MM.1S (cell line): ENCODE measurements around the gene KIF7.

Source experiments
- DNase-seq: peaks from one replicate; pipeline ENCODE4 v3.0.0-alpha.2; 2015
- H2AFZ ChIP-seq: fragments of 300-600 bp; sonication (generic); 2 replicates; pipeline ENCODE4 v1.6.0; 2016; ENCODE audit warnings: antibody characterized with exemption, low read length
- H3F3A ChIP-seq: fragments of 300-600 bp; sonication (generic); 2 replicates; pipeline ENCODE4 v1.6.1; 2016; ENCODE audit warnings: mild to moderate bottlenecking, antibody characterized with exemption, low read length, moderate library complexity, mixed read lengths; ENCODE audit not compliant: insufficient read depth
- H3K27ac ChIP-seq: fragments of 300-600 bp; sonication (generic); 2 replicates; pipeline ENCODE4 v1.5.1; 2016; ENCODE audit warnings: mild to moderate bottlenecking, low read length
- H3K27me3 ChIP-seq: fragments of 300-600 bp; sonication (generic); replicated peaks from 2 replicates; pipeline ENCODE4 v1.6.0; 2016; ENCODE audit warnings: low read length; ENCODE audit not compliant: insufficient read depth
- H3K36me3 ChIP-seq: fragments of 300-600 bp; sonication (generic); replicated peaks from 2 replicates; pipeline ENCODE4 v1.6.1; 2016; ENCODE audit warnings: mild to moderate bottlenecking, low read length, mixed read lengths; ENCODE audit not compliant: insufficient read depth
- H3K4me1 ChIP-seq: fragments of 300-600 bp; sonication (generic); 2 replicates; pipeline ENCODE4 v1.6.1; 2016; ENCODE audit warnings: low read length, mixed read lengths
- H3K4me2 ChIP-seq: fragments of 300-600 bp; sonication (generic); 2 replicates; pipeline ENCODE4 v1.6.0; 2016; ENCODE audit warnings: low read depth, low read length
- H3K4me3 ChIP-seq: fragments of 300-600 bp; sonication (generic); 2 replicates; pipeline ENCODE4 v1.5.1; 2016; ENCODE audit warnings: low read length, mixed read lengths
- H3K79me2 ChIP-seq: fragments of 300-600 bp; sonication (generic); 2 replicates; pipeline ENCODE4 v1.6.1; 2016; ENCODE audit warnings: mixed run types, low read length, mixed read lengths
- H3K9ac ChIP-seq: fragments of 300-600 bp; sonication (generic); 2 replicates; pipeline ENCODE4 v1.6.1; 2016; ENCODE audit warnings: low read length, mixed read lengths
- H3K9me2 ChIP-seq: fragments of 300-600 bp; sonication (generic); replicated peaks from 2 replicates; pipeline ENCODE4 v1.6.1; 2016; ENCODE audit warnings: mild to moderate bottlenecking, low read length, mixed read lengths; ENCODE audit not compliant: insufficient read depth
- H3K9me3 ChIP-seq: fragments of 300-600 bp; sonication (generic); replicated peaks from 2 replicates; pipeline ENCODE4 v1.6.1; 2016; ENCODE audit warnings: mild to moderate bottlenecking, low read length, mixed read lengths; ENCODE audit not compliant: insufficient read depth
- H4K20me1 ChIP-seq: fragments of 300-600 bp; sonication (generic); 2 replicates; pipeline ENCODE4 v1.6.1; 2016; ENCODE audit warnings: mild to moderate bottlenecking, low read length, moderate library complexity, mixed read lengths; ENCODE audit not compliant: insufficient read depth
- EZH2 ChIP-seq: fragments of 300-600 bp; sonication (generic); optimal IDR thresholded peaks from 2 replicates; pipeline ENCODE3; 2017; ENCODE audit warnings: low read depth, mild to moderate bottlenecking, antibody characterized with exemption, low read length, mixed read lengths
- EZH2phosphoT487 ChIP-seq: fragments of 300-600 bp; sonication (generic); IDR thresholded peaks from 2 replicates; pipeline ENCODE4 v1.6.1; 2018; ENCODE audit warnings: antibody characterized with exemption, low read length
- TF ChIP-seq, protein P1 (sequence below): fragments of 300-600 bp; sonication (generic); IDR thresholded peaks from 2 replicates; pipeline ENCODE4 v1.5.1; 2016; ENCODE audit warnings: antibody characterized with exemption, low read length, mixed read lengths

Gene KIF7

DNA sequence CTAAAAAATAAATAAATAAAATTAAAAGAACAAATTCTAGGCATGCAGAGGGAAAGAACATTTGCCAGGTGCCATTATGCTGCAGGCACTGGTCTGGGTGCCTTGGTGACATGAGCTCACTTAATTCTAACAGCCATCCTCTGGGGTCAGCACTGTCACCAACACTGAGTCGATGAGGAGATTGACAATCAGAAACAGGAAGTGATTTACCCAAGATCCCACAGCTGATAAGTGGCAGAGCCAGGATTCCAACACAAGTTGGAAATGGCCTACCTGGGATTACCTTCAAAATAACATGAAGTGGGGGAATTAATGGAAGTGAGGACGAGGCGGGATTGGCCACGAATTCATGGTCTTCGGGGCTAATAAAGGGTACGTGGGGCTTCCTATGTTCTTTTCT, 20.3 kb upstream of the KIF7 start:
- no peak overlapping the region for H2AFZ ChIP-seq
- H3K4me2 ChIP-seq = no peak overlapping the region
- TF ChIP-seq, protein P1, sequence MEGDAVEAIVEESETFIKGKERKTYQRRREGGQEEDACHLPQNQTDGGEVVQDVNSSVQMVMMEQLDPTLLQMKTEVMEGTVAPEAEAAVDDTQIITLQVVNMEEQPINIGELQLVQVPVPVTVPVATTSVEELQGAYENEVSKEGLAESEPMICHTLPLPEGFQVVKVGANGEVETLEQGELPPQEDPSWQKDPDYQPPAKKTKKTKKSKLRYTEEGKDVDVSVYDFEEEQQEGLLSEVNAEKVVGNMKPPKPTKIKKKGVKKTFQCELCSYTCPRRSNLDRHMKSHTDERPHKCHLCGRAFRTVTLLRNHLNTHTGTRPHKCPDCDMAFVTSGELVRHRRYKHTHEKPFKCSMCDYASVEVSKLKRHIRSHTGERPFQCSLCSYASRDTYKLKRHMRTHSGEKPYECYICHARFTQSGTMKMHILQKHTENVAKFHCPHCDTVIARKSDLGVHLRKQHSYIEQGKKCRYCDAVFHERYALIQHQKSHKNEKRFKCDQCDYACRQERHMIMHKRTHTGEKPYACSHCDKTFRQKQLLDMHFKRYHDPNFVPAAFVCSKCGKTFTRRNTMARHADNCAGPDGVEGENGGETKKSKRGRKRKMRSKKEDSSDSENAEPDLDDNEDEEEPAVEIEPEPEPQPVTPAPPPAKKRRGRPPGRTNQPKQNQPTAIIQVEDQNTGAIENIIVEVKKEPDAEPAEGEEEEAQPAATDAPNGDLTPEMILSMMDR = no peak
- TF ChIP-seq EZH2 (no peak), EZH2phosphoT487 (no peak)
- H3K4me3 ChIP-seq = no peak overlapping the region
- no peaks in the 10 kb centered on the region for H4K20me1 ChIP-seq
- H3K9me3 ChIP-seq = no peaks in the 10 kb centered on the region
- no peaks in the 10 kb centered on the region for H3K27me3 ChIP-seq
- no peaks in the 10 kb centered on the region for H3K36me3 ChIP-seq
- no peaks in the 10 kb centered on the region for H3K79me2 ChIP-seq
- H3K9ac ChIP-seq = no peak overlapping the region
- no peaks in the 10 kb centered on the region for H3F3A ChIP-seq
- DNase-seq = no peak
- no peak overlapping the region for H3K27ac ChIP-seq
- H3K9me2 ChIP-seq = no peaks in the 10 kb centered on the region
- H3K4me1 ChIP-seq = no peaks in the 10 kb centered on the region

DNA sequence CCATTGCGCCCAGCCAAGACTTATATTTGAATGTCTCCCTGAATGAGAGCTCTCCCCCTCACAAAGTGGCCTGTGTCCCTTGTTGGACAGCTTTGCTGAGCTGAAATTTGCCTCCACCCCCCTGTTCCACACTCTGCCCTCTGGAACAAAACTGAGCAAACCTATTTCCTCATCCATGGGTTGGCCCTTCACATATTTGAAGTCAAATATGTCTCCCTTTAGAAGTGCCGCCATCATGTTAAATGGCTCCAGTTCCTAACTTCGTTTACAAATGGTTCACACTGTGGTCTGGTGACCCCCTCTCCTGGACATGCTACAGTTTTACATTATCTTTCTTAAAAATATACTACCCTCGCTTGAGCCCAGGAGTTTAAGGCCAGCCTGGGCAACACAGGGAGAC, 19.3 kb upstream of the KIF7 start:
- H4K20me1 ChIP-seq = no peaks in the 10 kb centered on the region
- no peak overlapping the region for H3K4me3 ChIP-seq
- no peaks in the 10 kb centered on the region for H3K79me2 ChIP-seq
- TF ChIP-seq EZH2 (no peak), EZH2phosphoT487 (no peak)
- TF ChIP-seq, protein P1 = no peak
- H3K27me3 ChIP-seq = no peaks in the 10 kb centered on the region
- no peak overlapping the region for H3K9ac ChIP-seq
- no peak overlapping the region for H3K4me2 ChIP-seq
- DNase-seq = no peak
- H3K36me3 ChIP-seq = no peaks in the 10 kb centered on the region
- no peaks in the 10 kb centered on the region for H3K4me1 ChIP-seq
- H3K9me3 ChIP-seq = no peaks in the 10 kb centered on the region
- no peaks in the 10 kb centered on the region for H3K9me2 ChIP-seq
- no peak overlapping the region for H3K27ac ChIP-seq
- H2AFZ ChIP-seq = no peak overlapping the region
- no peaks in the 10 kb centered on the region for H3F3A ChIP-seq

DNA sequence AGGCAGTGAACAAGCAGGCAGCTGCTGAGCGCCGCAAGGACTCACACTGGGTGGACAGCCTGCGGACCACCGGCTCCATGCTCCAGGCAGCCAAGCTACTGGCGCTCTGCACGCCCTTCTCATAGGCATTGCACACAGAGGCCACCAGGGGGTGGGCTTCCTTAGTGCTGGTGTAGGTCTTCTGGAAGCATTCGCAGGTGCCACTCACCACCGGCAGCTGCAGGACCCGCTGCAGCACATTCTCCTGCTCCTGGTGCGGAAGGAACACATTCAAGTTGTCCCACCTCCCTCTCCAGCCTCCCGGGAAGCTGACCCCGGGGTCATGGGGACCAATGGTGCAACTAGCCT, 17.9 kb upstream of the KIF7 start:
- Histone ChIP-seq H3K27ac (no peak overlapping the region), H3K9me3 (no peaks in the 10 kb centered on the region), H3K4me2 (no peak overlapping the region), H3K9me2 (no peaks in the 10 kb centered on the region), H4K20me1 (no peaks in the 10 kb centered on the region), H3K9ac (no peak overlapping the region), H2AFZ (no peak overlapping the region), H3K27me3 (no peaks in the 10 kb centered on the region), H3K4me3 (no peak overlapping the region), H3K79me2 (no peaks in the 10 kb centered on the region), H3K4me1 (no peaks in the 10 kb centered on the region), H3F3A (no peaks in the 10 kb centered on the region), H3K36me3 (no peaks in the 10 kb centered on the region)
- DNase-seq = peak; percentile 34
- TF ChIP-seq EZH2 (no peak), EZH2phosphoT487 (no peak)
- TF ChIP-seq, protein P1 = peak; percentile 56
